DOHH2 (cell line): ENCODE measurements around the gene FAM50A.

Experiments
- H3F3A ChIP-seq: fragments of 200-600 bp; sonication (generic), shearing (Covaris generic); 2 replicates; pipeline ENCODE4 v1.6.0; 2016; ENCODE audit warnings: antibody characterized with exemption, mild to moderate bottlenecking; ENCODE audit not compliant: control insufficient read depth, insufficient read depth
- H3K27ac ChIP-seq: fragments of 200-600 bp; sonication (generic); 2 replicates; pipeline ENCODE4 v1.5.1; 2014; ENCODE audit warnings: low read depth, mild to moderate bottlenecking, low read length, moderate library complexity
- H3K27me3 ChIP-seq: fragments of 200-600 bp; sonication (generic); 2 replicates; pipeline ENCODE4 v1.6.1; 2014; ENCODE audit warnings: mild to moderate bottlenecking, low read length, mixed read lengths; ENCODE audit not compliant: control insufficient read depth
- H3K36me3 ChIP-seq: fragments of 200-600 bp; sonication (generic); 2 replicates; pipeline ENCODE4 v1.6.1; 2014; ENCODE audit warnings: mild to moderate bottlenecking, low read length, moderate library complexity, mixed read lengths; ENCODE audit not compliant: control insufficient read depth
- H3K4me1 ChIP-seq: fragments of 200-600 bp; sonication (generic); 2 replicates; pipeline ENCODE4 v1.6.1; 2014; ENCODE audit warnings: mild to moderate bottlenecking, low read length, mixed read lengths; ENCODE audit not compliant: control insufficient read depth
- H3K4me2 ChIP-seq: fragments of 200-600 bp; sonication (generic); 2 replicates; pipeline ENCODE4 v1.6.0; 2014; ENCODE audit warnings: mild to moderate bottlenecking, low read length, moderate library complexity
- H3K4me3 ChIP-seq: fragments of 200-600 bp; sonication (generic); 2 replicates; pipeline ENCODE4 v1.5.1; 2014; ENCODE audit warnings: mild to moderate bottlenecking, low read length, mixed read lengths
- H3K79me2 ChIP-seq: fragments of 200-600 bp; sonication (generic); 2 replicates; pipeline ENCODE4 v1.6.1; 2014; ENCODE audit warnings: mild to moderate bottlenecking, low read length, mixed read lengths; ENCODE audit not compliant: control insufficient read depth
- H3K9me2 ChIP-seq: fragments of 200-600 bp; sonication (generic); replicated peaks from 2 replicates; pipeline ENCODE4 v1.6.1; 2014; ENCODE audit warnings: mild to moderate bottlenecking, low read length, mixed read lengths; ENCODE audit not compliant: control insufficient read depth
- H3K9me3 ChIP-seq: fragments of 200-600 bp; sonication (generic); 2 replicates; pipeline ENCODE4 v1.6.1; 2014; ENCODE audit warnings: antibody characterized with exemption, low read length, mixed read lengths; ENCODE audit not compliant: control insufficient read depth, insufficient read depth
- H4K20me1 ChIP-seq: fragments of 200-600 bp; sonication (generic); 2 replicates; pipeline ENCODE4 v1.6.0; 2014; ENCODE audit warnings: low read depth, mild to moderate bottlenecking, antibody characterized with exemption, low read length, moderate library complexity; ENCODE audit not compliant: control insufficient read depth, insufficient read depth
- EZH2phosphoT487 ChIP-seq: fragments of 200-600 bp; sonication (generic); IDR thresholded peaks from 2 replicates; pipeline ENCODE4 v1.6.1; 2017; ENCODE audit warnings: borderline replicate concordance, mild to moderate bottlenecking, antibody characterized with exemption, low read length, moderate library complexity, mixed read lengths
- TF ChIP-seq, protein P1 (sequence below): fragments of 200-600 bp; sonication (generic); IDR thresholded peaks from one replicate; pipeline ENCODE4 v1.5.1; 2014; ENCODE audit warnings: antibody characterized with exemption, mild to moderate bottlenecking, low read depth, low read length; ENCODE audit not compliant: poor library complexity, severe bottlenecking

The FAM50A gene

DNA sequence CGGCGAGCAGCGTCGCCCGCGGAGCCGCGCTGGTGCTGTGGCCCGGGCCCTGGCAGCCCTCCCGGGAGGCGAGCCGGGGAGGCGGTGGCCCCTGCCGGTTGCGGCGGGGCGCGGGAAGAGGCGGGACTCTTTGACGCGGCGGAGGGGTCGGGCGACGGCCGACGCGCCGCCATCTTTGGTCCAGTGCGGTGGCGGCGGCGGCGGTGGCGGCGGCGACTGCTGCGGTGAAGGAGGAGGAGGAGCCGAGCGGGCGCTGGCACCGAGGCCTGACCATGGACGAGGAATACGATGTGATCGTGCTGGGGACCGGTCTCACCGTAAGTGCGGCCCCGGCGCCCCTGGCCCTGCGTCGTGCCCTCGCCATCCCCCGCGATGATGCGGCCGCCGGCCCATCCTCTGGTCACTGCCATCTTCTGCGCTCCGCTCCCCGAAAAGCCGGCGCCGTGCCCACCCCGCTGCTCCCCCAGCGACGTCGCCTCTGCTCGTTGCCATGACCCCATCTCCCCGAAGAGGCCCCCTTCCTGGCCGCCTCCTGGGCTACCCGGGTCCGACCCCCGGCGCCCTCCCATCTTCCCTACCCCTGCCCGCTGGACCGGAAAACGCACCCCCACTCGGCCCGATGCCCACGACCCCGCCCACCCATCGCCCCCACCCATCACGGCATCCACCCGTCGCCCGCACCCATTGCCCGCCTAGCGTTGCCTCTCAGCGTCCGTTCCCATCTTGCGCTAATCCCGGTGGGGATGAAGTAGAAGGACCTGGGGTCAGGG, 6.8 kb upstream of the FAM50A start, which contains the start of gene GDI1:
Gene GDI1, plus strand, starts transcription at position 172 of the 770 bp plus-strand sequence. Its CDS starts 101 bp downstream, at position 273.
- Histone ChIP-seq H3K27me3 (no peaks in the 10 kb centered on the region), H3K9me3 (no peaks in the 10 kb centered on the region), H4K20me1 (no peaks in the 10 kb centered on the region), H3K27ac (no peak within 1 kb of the TSS), H3K4me1 (peaks cover 12% of the 10 kb centered on the region), H3K9me2 (no peaks in the 10 kb centered on the region), H3K4me3 (peak within 1 kb of the TSS; percentile 80), H3F3A (no peaks in the 10 kb centered on the region), H3K4me2 (peak within 1 kb of the TSS; percentile 83), H3K79me2 (peaks cover 23% of the 10 kb centered on the region), H3K36me3 (peaks cover 10% of the 10 kb centered on the region)
- TF ChIP-seq, protein P1, sequence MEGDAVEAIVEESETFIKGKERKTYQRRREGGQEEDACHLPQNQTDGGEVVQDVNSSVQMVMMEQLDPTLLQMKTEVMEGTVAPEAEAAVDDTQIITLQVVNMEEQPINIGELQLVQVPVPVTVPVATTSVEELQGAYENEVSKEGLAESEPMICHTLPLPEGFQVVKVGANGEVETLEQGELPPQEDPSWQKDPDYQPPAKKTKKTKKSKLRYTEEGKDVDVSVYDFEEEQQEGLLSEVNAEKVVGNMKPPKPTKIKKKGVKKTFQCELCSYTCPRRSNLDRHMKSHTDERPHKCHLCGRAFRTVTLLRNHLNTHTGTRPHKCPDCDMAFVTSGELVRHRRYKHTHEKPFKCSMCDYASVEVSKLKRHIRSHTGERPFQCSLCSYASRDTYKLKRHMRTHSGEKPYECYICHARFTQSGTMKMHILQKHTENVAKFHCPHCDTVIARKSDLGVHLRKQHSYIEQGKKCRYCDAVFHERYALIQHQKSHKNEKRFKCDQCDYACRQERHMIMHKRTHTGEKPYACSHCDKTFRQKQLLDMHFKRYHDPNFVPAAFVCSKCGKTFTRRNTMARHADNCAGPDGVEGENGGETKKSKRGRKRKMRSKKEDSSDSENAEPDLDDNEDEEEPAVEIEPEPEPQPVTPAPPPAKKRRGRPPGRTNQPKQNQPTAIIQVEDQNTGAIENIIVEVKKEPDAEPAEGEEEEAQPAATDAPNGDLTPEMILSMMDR, result no peak
- no peak for TF ChIP-seq EZH2phosphoT487

DNA sequence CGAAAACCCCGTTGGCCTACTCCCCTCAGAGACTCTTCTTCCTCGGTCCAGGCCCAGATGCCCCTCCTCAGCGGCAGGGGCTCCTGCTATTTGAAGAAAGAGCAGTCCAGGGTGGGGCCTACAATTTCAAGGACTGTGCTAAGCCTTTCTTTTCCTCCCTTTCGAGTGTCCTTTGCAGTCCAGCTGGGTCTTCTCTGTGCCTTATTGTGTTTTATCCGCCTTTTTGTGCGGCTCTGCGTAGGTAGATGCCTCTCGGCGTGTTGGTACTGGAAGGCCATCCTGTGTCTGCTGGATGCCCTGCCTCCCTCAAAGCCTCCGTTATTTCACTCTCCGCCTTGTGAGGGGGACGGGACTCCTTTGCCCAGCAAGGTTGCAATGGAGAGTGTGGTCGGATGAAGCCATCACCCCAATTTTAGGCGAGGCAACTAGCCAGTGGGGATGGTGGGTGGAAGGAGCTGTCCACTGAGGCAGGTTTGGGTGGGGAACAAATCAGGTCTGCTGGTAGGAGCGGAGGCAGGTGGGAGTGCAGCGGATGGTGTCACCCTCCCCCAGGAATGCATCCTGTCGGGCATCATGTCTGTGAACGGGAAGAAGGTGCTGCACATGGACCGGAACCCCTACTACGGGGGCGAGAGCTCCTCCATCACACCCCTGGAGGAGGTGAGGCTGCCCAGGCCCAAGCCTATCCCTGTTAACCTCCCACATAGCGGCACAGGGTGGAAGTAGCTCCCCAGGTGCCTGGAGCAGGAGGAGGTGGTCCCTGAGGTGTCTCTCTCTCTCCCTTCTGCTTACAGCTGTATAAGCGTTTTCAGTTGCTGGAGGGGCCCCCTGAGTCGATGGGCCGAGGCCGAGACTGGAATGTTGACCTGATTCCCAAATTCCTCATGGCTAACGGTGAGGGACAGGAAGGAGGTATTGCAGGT, 5.7 kb upstream of the FAM50A start:
- H3K27ac ChIP-seq, result no peak overlapping the region
- H3K36me3 ChIP-seq, result peaks cover 14% of the 10 kb centered on the region
- peaks cover 13% of the 10 kb centered on the region for H3K4me1 ChIP-seq
- H3K9me2 ChIP-seq, result no peaks in the 10 kb centered on the region
- no peaks in the 10 kb centered on the region for H3K9me3 ChIP-seq
- H3K79me2 ChIP-seq, result peaks cover 23% of the 10 kb centered on the region
- no peaks in the 10 kb centered on the region for H3K27me3 ChIP-seq
- H3K4me2 ChIP-seq, result peak overlapping the region; percentile 83
- H3F3A ChIP-seq, result peaks cover under 1% of the 10 kb centered on the region; the same call in 1 of the 2 replicates
- TF ChIP-seq EZH2phosphoT487, result no peak
- TF ChIP-seq, protein P1, result no peak
- H4K20me1 ChIP-seq, result no peaks in the 10 kb centered on the region
- peak overlapping the region; percentile 80 for H3K4me3 ChIP-seq

- Histone ChIP-seq H3K9me3 (no peaks in the 10 kb centered on the region), H3K79me2 (peaks cover 23% of the 10 kb centered on the region), H3F3A (peaks cover 2% of the 10 kb centered on the region; the same call in 1 of the 2 replicates), H3K4me1 (peaks cover 22% of the 10 kb centered on the region), H3K27ac (no peak overlapping the region), H3K27me3 (no peaks in the 10 kb centered on the region), H3K9me2 (no peaks in the 10 kb centered on the region), H3K36me3 (peaks cover 14% of the 10 kb centered on the region), H3K4me2 (no peak overlapping the region), H3K4me3 (no peak overlapping the region), H4K20me1 (no peaks in the 10 kb centered on the region)
- no peak for TF ChIP-seq EZH2phosphoT487
- TF ChIP-seq, protein P1, result no peak
Measured at GRCh38 chrX:154439841-154440240, 4.1 kb upstream of the FAM50A start.
